ENCODE data around the gene RUNDC1. TPM values are rescaled to one million over a fixed set of nuclear protein-coding genes. Genes with fewer than 3 reads are reported as not detected.
"Not testable (repeated sequence)": the region's sequence is repeated elsewhere in the genome, so short reads cannot be mapped to it uniquely, and the experiment has no call there.

Gene RUNDC1
- total RNA-seq, result 24.7 TPM

DNA sequence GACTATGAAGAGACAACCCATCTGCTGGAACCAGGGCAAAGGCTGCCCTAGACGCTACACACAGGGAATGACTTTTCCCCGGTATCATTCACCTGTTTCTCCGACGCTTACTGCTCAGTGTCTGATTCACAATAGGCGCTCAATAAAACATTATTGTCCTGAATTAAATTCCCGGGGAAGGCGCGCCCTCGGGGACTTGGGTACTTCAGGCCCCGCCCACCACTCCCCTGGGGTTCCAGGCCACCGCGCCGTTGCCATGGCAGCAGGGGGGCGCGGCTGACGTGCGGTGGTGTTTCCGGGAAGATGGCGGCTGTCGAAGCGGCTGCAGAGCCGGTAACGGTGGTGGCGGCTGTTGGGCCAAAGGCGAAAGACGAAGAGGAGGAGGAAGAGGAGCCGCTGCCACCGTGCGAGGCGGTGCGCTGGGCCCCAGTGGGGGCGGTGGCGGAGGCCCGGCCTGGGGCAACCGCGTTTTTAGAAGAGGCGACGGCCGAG, at the start of gene RUNDC1:
RUNDC1 (plus strand) TSS at position 292 of the 492 bp plus-strand sequence; CDS start at position 304, 12 bp downstream.
- peak; percentile 93 for DNase-seq (ENCODE audit: low spot score)

DNA sequence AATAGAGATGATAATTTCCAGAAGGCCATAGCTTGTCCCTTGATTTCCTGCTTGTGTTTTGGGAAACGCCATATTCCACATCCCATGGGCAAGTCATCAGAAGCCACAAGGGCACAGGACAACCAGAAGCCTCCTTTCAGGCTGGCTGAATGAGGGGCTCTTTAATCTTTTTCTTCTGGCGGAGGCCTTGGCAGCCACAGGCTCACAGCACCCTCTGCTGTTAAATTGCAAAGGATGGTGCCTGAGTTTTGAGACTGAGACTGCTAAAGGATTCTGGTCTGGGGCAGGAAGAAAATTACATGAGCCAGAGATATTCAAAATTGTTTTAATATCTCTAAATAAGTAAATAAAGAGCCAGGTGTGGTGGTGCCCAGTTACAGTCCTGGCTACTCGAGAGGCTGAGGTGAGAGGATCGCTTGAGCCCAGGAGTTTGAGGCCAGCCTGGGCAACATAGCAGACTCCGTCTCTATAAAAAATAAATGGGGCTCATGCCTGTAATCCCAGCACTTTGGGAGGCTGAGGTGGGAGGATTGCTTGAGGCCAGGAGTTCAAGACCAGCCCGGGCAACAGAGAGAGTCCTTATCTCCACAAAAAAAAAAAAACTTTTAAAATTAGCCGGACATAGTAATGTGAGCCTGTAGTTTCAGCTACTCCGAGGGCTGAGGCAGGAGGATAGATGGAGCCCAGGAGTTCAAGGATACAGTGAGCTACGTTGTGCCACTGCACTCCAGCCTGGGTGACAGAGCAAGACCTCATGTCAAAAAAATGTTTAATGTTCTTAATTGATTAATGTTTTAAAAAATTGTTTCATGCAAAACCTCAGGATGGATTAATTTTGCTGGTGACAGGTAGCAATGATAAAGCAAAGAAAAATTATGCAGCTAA, 42.4 kb upstream of the RUNDC1 start:
- peak; percentile 56 for DNase-seq (ENCODE audit: low spot score)

DNA sequence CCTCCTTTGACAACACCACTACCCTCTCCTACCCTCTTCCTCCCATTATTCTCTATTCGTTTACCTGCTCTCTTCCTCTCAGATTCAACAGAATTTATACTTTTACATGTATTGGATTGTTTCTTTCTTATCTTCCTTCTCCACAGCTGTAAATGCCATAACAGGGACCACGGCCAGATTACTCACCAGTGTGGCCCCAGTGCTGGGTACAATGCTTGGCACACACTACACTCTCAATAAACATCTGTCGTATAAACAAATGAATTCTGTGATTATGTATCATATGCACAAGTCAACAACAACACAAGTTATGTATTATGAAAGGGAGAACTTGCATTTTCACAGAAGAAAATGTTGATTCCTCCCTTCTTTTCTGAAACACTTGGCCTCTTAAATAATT, 36.2 kb upstream of the RUNDC1 start:
- no peak for DNase-seq (ENCODE audit: low spot score)

DNA sequence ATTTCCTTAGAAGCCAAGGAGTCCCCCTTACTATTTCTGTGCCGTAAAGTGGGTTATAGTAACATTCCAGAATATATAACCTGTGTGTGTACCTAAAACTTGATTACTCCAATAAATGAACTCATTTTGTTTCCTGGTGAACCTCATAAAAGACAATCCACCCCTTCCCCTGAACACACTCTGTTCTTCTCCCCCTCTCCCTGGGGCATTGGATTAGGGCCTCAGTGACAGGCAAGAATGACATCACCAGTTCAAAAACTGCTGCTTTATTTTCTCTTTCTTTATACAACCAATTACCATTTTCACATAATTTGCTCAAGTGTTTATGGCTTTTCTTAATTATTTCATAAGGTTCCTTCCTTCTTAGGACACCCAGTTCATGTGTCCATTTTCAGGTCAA, 33.6 kb upstream of the RUNDC1 start:
- DNase-seq (ENCODE audit: low spot score), result no peak

DNA sequence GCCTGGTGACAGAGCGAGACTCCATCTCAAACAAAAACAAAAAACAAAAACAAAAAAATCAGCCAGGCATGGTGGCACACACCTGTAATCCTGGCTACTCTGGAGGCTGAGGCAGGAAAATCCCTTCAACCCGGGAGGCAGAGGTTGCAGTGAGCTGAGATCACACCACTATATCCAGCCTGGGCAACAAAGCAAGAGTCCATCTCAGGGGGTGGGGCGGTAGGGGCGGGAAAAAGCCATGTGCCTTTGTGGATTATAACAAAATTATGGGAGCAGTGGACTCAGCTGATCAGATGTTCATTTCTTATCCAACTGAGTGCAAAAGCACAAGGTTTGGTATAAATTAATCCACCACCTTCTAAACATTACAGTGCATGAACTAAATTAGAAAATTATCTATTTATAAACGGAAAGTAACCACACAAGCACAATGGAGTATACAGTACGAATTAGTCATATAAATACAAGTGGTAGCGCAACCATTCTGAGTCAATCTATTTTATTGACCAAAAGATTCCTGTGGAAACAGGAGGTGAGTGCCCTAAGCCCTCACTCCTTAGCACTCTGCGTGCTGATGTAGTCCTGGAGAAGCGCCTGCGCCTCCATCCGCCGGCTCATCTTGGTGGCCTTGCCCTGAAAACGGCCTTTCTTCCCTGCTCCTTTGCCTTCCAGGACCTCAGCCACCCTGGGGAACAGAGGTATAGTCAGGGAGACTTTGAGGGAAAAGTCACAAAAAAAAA, 30.2 kb upstream of the RUNDC1 start:
- DNase-seq (ENCODE audit: low spot score), result no peak

DNA sequence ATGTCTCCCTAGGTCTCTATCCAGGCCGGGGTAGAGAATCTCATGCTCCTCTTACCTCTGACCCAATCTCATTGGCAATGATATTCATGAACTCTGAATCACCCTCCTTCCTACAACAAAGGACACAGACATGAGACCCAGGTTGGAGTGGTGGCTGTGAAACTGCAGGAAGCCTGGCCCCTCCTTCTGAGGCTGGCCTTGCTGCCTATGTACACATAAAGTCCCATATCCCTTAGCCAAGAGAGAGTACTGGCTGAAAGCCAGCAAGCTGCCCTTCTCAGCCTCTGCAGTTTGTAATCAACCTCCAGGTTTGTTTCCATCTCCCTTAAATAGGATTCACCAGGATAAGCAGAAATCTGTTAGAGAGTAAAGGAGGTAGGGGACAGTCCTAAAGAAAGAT, 26.7 kb upstream of the RUNDC1 start:
- DNase-seq (ENCODE audit: low spot score), result no peak

DNA sequence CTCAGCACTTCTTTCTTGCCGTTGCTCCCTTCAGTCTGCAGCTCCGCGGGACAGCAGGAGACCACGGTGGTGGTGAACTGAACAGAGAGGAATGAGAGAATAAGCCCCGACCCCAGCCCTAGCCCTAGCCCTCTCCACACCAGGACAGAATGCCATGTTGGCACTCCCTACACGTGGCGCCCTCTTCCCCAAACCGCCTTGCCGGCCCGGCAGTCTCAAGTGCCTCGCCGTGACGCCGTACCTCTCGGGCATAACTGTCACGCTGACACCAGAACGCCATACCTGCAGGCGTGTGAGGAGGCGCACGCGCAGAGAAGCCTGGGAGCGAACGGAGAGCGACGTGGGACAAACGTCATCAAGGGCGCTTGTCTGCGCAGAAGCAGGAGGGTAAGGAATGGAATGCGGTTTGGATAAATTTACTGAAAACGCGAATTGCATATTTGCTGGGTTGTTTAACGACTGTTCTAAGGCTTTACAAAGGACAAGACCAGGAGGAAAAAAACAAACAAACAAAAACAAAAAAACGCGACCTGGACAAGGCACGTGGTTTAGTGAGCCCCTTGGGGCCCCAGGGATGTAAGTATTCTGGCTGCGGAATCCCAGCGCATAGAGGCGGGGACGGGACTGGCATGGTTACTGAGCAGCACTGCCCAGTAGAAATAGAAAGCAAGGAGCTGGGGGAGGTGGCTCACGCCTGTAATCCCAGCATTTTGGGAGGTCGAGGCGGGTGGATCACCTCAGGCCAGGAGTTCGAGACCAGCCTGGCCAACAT, 16.0 kb upstream of the RUNDC1 start, which contains the start of gene AARSD1:
AARSD1 (minus strand) TSS at position 294 of the 772 bp plus-strand sequence; CDS start at position 280, 14 bp downstream.
- peak; percentile 91 for DNase-seq (ENCODE audit: low spot score)

DNA sequence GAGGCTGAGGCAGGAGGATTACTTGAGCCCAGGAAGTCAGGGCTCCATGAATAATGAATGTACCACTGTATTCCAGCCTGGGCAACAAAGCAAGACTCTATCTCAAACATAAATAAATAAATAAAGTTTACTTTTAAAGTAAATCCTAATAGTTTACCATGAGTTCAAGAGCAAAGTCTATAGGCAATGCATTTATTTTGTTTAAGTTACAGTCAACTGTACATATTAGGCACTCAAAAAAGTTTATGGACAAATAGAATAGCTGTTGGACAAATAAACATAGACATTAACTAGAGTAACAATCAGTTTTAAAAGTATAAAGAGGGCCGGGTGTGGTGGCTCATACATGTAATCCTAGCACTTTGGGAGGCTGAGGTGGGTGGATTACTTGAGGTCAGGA, 12.4 kb upstream of the RUNDC1 start:
- no peak for DNase-seq (ENCODE audit: low spot score)

DNA sequence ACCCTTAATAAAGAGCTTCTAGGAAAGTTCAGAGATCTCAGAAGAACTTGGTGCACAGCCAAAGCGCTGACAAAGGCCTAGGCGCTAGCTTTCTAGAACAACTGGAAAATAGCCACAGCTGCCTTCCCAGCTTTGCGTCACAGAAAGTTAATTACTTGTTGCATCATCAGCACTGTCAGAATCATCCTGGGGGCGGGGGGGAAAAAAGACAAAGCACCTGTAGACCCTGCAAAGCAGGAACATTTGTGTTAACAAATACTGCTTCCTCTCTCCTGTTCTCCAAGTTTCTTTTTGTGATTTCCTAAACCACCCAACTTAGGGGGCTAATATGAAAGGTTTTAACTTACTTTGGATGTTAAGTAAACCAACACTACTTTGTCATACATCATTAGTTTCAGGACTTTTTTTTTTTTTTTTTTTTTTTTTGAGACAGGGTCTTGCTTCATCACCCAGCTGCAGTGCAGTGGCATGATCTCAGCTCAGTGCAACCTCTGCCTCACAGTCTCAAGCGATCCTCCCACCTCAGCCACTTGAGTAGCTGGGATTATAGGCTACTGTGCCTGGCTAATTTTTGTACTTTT, 11.3 kb upstream of the RUNDC1 start:
- DNase-seq (ENCODE audit: low spot score), result no peak

DNA sequence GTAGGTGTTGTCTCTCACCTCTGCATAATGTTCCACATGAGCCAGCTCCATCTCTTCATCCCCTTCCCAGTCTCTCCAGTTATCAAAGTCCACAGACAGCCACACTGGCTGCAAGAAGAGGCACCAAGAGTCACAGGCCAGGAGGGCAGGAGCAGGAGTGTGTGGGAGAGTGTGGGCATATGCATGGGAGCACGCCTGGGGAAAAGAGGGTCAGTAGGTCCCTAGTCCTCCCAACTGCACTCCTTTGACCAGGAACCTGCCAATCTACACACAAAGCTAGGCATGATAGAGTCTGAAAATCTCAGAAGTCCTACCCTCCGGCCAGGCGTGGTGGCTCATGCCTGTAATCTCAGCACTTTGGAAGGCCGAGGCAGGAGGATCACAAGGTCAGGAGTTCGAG, 8.8 kb upstream of the RUNDC1 start:
- no peak for DNase-seq (ENCODE audit: low spot score)

DNA sequence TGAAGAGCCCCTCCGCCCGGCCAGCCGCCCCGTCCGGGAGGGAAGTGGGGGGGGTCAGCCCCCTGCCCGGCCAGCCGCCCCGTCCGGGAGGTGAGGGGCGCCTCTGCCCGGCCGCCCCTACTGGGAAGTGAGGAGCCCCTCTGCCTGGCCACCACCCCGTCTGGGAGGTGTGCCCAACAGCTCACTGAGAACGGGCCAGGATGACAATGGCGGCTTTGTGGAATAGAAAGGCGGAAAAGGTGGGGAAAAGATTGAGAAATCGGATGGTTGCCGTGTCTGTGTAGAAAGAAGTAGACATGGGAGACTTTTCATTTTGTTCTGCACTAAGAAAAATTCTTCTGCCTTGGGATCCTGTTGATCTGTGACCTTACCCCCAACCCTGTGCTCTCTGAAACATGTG, 7.0 kb upstream of the RUNDC1 start:
- not testable (repeated sequence) for DNase-seq (ENCODE audit: low spot score)

DNA sequence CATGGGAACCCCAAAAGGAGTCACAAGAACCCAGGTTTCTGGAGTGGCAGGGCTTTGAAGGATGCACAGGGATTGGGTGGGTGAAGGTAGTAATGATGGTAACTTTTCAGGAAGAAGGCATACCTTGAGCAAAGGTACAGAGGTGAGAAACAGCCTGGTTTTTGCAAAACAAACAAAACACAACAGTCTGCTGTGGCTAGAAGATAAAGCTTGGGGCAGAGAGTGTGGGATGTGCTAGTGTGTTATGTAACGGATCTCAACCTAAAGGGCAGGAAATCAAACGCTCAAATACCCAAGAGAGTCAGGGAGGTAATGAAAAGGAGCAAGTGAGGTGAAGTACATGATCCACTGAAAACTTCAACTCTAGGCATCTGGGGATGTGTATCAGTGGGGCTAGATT, 5.1 kb upstream of the RUNDC1 start:
- DNase-seq (ENCODE audit: low spot score), result no peak

DNA sequence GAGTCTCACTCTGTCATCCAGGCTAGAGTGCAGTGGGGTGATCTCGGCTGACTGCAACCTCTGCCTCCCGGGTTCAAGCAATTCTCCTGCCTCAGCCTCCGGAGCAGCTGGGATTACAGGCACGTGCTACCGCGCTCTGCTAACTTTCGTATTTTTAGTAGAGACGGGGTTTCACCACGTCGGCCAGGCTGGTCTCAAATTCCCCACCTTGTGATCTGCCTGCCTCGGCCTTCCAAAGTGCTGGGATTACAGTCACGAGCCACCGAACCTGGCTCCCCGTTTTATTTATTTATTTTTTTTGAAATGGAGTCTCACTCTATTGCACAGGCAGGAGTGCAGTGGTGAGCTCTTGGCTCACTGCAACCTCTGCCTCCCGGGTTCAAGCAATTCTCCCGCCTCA, 4.7 kb upstream of the RUNDC1 start:
- DNase-seq (ENCODE audit: low spot score), result not testable (repeated sequence)

DNA sequence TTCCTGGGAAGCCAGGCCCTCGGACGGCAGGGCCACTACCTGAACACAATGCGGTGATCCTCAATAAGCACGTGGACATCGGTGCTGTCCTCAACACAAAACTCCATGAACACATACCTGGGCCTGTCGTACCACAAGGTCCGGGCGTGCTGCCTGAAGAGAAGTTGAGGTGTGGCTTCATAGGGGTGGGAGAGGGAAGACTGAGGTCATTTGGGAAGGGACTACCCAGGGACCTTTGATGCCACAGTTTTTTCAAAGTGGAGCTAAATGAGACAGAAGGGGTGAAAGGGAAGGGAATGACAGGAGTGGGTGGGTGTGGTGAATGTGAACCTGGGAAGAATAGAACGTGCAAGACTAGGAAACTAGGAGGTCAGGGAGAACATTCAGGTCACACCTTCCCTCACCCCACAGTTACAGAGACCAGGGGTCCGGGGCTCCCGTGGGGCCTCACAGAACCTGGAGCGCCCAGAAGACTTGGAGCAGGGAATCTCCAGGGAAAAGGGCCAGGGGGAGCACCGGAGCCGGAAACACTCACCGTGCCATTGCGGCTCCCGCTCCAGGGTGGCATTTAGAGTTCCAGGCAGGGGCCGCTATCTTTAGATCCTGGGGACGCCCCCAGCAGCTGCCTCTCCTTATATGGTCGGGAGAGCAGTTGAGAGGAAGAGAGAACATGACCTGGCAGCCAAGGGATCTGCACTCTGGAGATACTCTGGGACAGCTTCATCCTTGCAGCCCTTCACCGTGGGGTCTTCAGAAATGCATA, 673 bp upstream of the RUNDC1 start, which contains the start of gene PTGES3L:
PTGES3L (minus strand) TSS at position 570 of the 763 bp plus-strand sequence; CDS start at position 543, 27 bp downstream.
- DNase-seq (ENCODE audit: low spot score), result peak; percentile 65

DNA sequence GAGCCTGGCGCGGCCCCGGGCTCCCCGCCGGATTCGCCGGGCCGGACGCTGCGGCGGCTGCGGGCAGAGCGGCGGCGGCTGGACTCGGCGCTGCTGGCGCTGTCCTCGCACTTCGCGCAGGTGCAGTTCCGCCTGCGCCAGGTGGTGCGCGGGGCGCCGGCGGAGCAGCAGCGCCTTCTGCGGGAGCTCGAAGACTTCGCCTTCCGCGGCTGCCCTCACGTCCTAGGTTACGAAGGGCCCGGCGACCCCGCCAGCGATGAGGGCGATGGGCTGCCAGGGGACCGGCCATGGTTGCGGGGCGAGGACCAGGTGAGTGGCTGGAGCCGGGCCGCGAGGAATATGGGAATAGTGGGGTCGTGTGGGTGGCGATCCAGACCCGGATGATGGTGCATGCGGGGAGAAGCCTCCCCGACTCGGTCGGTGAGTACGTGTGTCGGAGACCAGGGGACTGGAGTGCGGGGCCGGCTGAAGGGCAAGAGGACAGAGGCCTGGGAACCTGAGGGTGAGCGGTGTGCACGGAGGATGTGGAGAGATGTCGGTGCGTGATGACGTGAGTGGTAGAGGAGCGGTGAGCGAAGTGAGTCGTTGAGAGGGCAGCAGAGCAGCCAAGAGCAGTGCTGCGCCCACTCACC, 517 bp downstream of the RUNDC1 start:
- peak; percentile 56 for DNase-seq (ENCODE audit: low spot score)

DNA sequence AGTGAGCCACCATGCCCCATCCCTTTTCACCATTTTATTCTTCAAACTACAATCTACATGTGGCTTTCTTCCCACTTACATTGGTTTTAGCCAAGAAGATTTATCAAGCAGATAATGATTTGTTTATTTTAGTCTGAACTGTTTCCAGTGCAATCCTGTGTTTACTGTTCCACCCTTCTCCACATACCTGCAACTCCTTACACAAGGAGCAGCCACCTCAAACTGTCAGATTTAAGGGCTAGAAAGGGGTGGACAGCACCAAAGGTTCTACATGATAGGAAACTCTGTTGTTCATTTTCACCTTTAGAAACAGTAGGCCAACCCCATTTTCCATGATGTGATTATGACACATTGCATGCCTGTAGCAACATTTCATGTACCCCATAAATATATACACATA, 1.9 kb downstream of the RUNDC1 start:
- no peak for DNase-seq (ENCODE audit: low spot score)

DNA sequence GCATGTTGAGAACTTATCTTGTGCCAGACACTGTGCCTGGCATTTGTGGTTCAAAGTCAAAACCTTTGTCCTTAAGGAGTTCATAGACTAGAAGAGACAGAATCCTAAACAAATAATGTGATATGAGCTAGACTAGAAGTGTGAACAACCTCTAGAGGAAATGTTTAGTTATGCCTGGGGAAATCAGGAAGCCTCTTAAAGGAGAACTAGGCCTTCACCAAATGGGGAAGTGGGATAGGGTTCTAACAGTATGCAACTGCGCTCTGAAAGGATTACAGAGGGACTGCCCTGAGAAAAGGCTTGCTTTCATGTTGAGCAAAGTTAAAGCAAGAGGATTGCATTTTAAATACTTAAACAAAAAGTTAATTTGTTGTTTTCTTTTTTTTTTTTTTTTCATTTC, 4.9 kb downstream of the RUNDC1 start:
- DNase-seq (ENCODE audit: low spot score), result no peak

DNA sequence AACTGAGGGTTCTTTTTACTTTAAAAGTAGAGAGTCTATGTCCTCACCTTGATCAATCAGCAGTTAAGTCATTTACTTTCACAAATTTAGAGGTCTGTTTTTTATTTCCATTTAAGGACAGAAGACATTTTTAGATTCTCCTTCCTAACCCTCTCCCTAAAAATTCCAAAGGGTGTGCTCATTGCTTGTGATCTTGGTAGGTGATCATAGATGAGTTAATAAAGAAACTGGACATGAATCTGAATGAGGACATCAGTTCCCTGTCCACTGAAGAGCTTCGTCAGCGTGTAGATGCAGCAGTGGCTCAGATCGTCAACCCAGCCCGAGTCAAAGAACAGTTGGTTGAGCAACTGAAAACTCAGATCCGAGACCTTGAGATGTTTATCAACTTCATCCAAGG, 8.8 kb downstream of the RUNDC1 start:
- no peak for DNase-seq (ENCODE audit: low spot score)

DNA sequence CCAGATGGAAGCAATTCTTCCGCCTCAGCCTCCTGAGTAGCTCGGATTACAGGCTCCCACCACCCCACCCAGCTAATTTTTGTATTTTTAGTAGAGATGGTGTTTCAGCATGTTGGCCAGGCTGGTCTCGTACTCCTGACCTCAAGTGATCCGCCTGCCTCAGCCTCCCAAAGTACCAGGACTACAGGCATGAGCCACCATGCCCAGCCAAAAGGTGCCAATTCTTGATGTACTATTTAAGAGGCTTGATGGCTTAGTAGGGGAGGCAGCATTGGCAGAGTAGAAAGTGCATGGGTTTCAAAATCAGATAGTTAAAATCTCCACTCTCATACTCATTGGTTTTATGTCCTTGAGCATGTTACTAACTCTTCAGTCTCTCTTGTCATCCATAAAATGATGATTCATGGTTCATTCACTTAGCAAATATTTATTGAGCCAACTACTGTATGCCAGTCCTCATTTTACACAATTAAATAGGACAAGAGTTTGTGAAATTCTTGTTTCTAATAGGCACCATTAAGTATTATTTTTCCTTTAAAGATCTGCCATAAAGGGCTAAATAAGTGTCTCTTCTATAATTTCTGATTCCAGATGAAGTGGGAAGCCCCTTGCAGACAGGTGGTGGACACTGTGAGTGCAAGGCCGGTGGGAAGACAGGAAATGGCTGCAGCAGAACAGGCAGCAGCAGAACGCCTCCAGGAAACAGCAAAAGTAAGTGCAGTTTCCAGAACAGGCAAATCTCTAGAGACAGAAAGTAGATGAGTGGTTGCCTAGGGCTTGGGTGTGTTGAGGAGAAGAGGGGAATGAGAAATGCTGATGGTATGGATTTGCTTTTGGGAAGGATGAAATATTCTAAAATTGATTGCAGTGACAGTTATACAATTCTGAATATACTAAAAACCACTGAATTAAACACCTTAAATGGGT, 9.6 kb downstream of the RUNDC1 start:
- DNase-seq (ENCODE audit: low spot score), result no peak
